GM23338 (cell line): ENCODE measurements around the gene TRAF3IP1. TPM values are rescaled to one million over a fixed set of nuclear protein-coding genes. Genes with fewer than 3 reads are reported as not detected.

Experiments used
- ATAC-seq: fragments of 200-7000 bp; cut with Tn5 transposase; 3 replicates; pipeline ENCODE4 v1.9.1; 2020
- DNase-seq: peaks from one replicate; pipeline ENCODE4 v3.0.0-alpha.2; 2015; ENCODE audit warnings: low spot score
- H2AFZ ChIP-seq: fragments of 200-600 bp; sonication (generic); 2 replicates; pipeline ENCODE4 v1.8.0; 2016; ENCODE audit warnings: antibody characterized with exemption, mild to moderate bottlenecking, moderate library complexity
- H3F3A ChIP-seq: fragments of 200-600 bp; sonication (generic); replicated peaks from 2 replicates; pipeline ENCODE4 v1.8.0; 2017; ENCODE audit warnings: antibody characterized with exemption, mixed run types, low read depth
- H3K27ac ChIP-seq: fragments of 200-600 bp; sonication (generic); 2 replicates; pipeline ENCODE4 v1.6.1; 2016; ENCODE audit warnings: low read depth
- H3K27me3 ChIP-seq: fragments of 200-600 bp; sonication (generic); 2 replicates; pipeline ENCODE4 v1.8.0; 2016; ENCODE audit warnings: mild to moderate bottlenecking, mixed run types, moderate library complexity; ENCODE audit not compliant: insufficient read depth
- H3K36me3 ChIP-seq: fragments of 200-600 bp; sonication (generic); 2 replicates; pipeline ENCODE4 v1.8.0; 2016; ENCODE audit warnings: mild to moderate bottlenecking; ENCODE audit not compliant: insufficient read depth
- H3K4me1 ChIP-seq: fragments of 200-600 bp; sonication (generic); 2 replicates; pipeline ENCODE4 v1.8.0; 2016; ENCODE audit warnings: mild to moderate bottlenecking, moderate library complexity; ENCODE audit not compliant: insufficient read depth
- H3K4me2 ChIP-seq: fragments of 200-600 bp; sonication (generic); 2 replicates; pipeline ENCODE4 v1.7.1; 2017; ENCODE audit warnings: mixed run types
- H3K4me3 ChIP-seq: fragments of 200-600 bp; sonication (generic); 2 replicates; pipeline ENCODE4 v1.6.1; 2016; ENCODE audit warnings: mixed run types
- H3K79me2 ChIP-seq: fragments of 200-600 bp; sonication (generic); replicated peaks from 2 replicates; pipeline ENCODE4 v1.8.0; 2017; ENCODE audit warnings: mild to moderate bottlenecking; ENCODE audit not compliant: insufficient read depth
- H3K9me2 ChIP-seq: fragments of 200-600 bp; sonication (generic); 2 replicates; pipeline ENCODE4 v1.8.0; 2017; ENCODE audit not compliant: insufficient read depth
- H4K20me1 ChIP-seq: fragments of 200-600 bp; sonication (generic); replicated peaks from 2 replicates; pipeline ENCODE4 v1.8.0; 2017; ENCODE audit warnings: mild to moderate bottlenecking; ENCODE audit not compliant: insufficient read depth
- H3K27ac Mint-ChIP-seq: 2 replicates; pipeline ENCODE4 v1.8.0; 2020; ENCODE audit warnings: inconsistent platforms, mild to moderate bottlenecking, moderate library complexity, mixed read lengths
- H3K27me3 Mint-ChIP-seq: 3 replicates; pipeline ENCODE4 v1.8.0; 2022; ENCODE audit warnings: low read depth, mild to moderate bottlenecking, moderate library complexity, mixed read lengths, inconsistent platforms; ENCODE audit not compliant: insufficient read depth, poor library complexity
- H3K36me3 Mint-ChIP-seq: 3 replicates; pipeline ENCODE4 v1.8.0; 2021; ENCODE audit warnings: low read depth, mild to moderate bottlenecking, inconsistent platforms, moderate library complexity, mixed read lengths
- H3K4me1 Mint-ChIP-seq: 3 replicates; pipeline ENCODE4 v1.8.0; 2020; ENCODE audit warnings: mild to moderate bottlenecking, inconsistent platforms, mixed read lengths
- H3K4me3 Mint-ChIP-seq: 3 replicates; pipeline ENCODE4 v1.8.0; 2021; ENCODE audit warnings: moderate library complexity, mild to moderate bottlenecking, inconsistent platforms, mixed read lengths
- H3K9me3 Mint-ChIP-seq: 3 replicates; pipeline ENCODE4 v1.8.0; 2020; ENCODE audit warnings: moderate library complexity, mild to moderate bottlenecking, inconsistent platforms, mixed read lengths
- CREB1 ChIP-seq: fragments of 250-450 bp; sonication (Bioruptor Pico); IDR thresholded peaks from 2 replicates; pipeline ENCODE4 v1.5.0; 2020; ENCODE audit warnings: low read depth, mild to moderate bottlenecking, moderate library complexity
- EZH2 ChIP-seq: fragments of 200-600 bp; sonication (generic); IDR thresholded peaks from one replicate; pipeline ENCODE4 v1.8.0; 2017; ENCODE audit warnings: antibody characterized with exemption, mild to moderate bottlenecking, low read depth; ENCODE audit not compliant: unreplicated experiment
- EZH2phosphoT487 ChIP-seq: fragments of 200-600 bp; sonication (generic); IDR thresholded peaks from one replicate; pipeline ENCODE4 v1.8.1; 2018; ENCODE audit warnings: antibody characterized with exemption; ENCODE audit not compliant: unreplicated experiment
- JUNB ChIP-seq: IDR thresholded peaks from one replicate; pipeline ENCODE4 v1.6.1; 2016; ENCODE audit warnings: antibody characterized with exemption; ENCODE audit not compliant: unreplicated experiment
- NANOG ChIP-seq: IDR thresholded peaks from 2 replicates; pipeline ENCODE4 v1.6.1; 2016; ENCODE audit warnings: antibody characterized with exemption, borderline replicate concordance
- POLR2AphosphoS5 ChIP-seq: IDR thresholded peaks from 2 replicates; pipeline ENCODE4 v1.6.1; 2016; ENCODE audit warnings: antibody characterized with exemption, low read depth
- REST ChIP-seq: IDR thresholded peaks from one replicate; pipeline ENCODE4 v1.6.1; 2018; ENCODE audit warnings: antibody characterized with exemption; ENCODE audit not compliant: unreplicated experiment
- STAT1 ChIP-seq: IDR thresholded peaks from one replicate; pipeline ENCODE4 v1.6.1; 2016; ENCODE audit warnings: antibody characterized with exemption; ENCODE audit not compliant: unreplicated experiment
- ZNF114 ChIP-seq: fragments of 250-450 bp; sonication (Bioruptor Pico); IDR thresholded peaks from 2 replicates; pipeline ENCODE4 v1.5.0; 2020; ENCODE audit warnings: mild to moderate bottlenecking, moderate library complexity
- ZNF331 ChIP-seq: fragments of 250-450 bp; sonication (Bioruptor Pico); IDR thresholded peaks from 2 replicates; pipeline ENCODE4 v1.5.0; 2020; ENCODE audit warnings: low read depth, mild to moderate bottlenecking, moderate library complexity
- polyA plus RNA-seq: library from polyadenylated mRNA; unstranded; fragments of >200 nt; fragmentation: Nextera tagmentation; extraction: Ambion mirVana; gene quantifications from 2 replicates; pipeline ENCODE4 v1.2.1, GENCODE V29; 2016
- total RNA-seq: library from RNA; depleted of rRNA; stranded (reverse); fragments of >200 nt; shearing (Covaris generic); gene quantifications from 2 replicates; pipeline ENCODE4 v1.2.3, GENCODE V29; 2014
- TF ChIP-seq, protein P1 (sequence below): fragments of 250-450 bp; sonication (Bioruptor Pico); IDR thresholded peaks from 2 replicates; pipeline ENCODE4 v1.5.0; 2020; ENCODE audit warnings: mild to moderate bottlenecking, moderate library complexity
- TF ChIP-seq, protein P2 (sequence below): IDR thresholded peaks from 2 replicates; pipeline ENCODE4 v1.6.1; 2016; ENCODE audit warnings: antibody characterized with exemption
- TF ChIP-seq, protein P3 (sequence below), 2 experiments: fragments of 200-600 bp in 1 of 2; sonication (generic) in 1 of 2; conservative IDR thresholded peaks; 2 replicates each; pipeline versions ENCODE4 v1.5.1 to v1.6.1; 2016 to 2017; ENCODE audit warnings: antibody characterized with exemption in 2 of 2, low read depth in 2 of 2, mild to moderate bottlenecking in 2 of 2, moderate library complexity in 1 of 2

The TRAF3IP1 gene
- total and polyA plus RNA-seq, 2 experiments from 2014 or later, result 12.5 to 20.7 TPM

GRCh38 chr2:238399094-238399493 is 78.8 kb downstream of the TRAF3IP1 start:
- Mint-ChIP-seq H3K4me3 (no peak overlapping the region), H3K27me3 (peaks cover 2% of the 10 kb centered on the region), H3K27ac (no peak overlapping the region), H3K36me3 (no peaks in the 10 kb centered on the region), H3K9me3 (no peaks in the 10 kb centered on the region), H3K4me1 (peaks cover 8% of the 10 kb centered on the region)
- H3F3A ChIP-seq, result no peaks in the 10 kb centered on the region
- TF ChIP-seq, protein P1, sequence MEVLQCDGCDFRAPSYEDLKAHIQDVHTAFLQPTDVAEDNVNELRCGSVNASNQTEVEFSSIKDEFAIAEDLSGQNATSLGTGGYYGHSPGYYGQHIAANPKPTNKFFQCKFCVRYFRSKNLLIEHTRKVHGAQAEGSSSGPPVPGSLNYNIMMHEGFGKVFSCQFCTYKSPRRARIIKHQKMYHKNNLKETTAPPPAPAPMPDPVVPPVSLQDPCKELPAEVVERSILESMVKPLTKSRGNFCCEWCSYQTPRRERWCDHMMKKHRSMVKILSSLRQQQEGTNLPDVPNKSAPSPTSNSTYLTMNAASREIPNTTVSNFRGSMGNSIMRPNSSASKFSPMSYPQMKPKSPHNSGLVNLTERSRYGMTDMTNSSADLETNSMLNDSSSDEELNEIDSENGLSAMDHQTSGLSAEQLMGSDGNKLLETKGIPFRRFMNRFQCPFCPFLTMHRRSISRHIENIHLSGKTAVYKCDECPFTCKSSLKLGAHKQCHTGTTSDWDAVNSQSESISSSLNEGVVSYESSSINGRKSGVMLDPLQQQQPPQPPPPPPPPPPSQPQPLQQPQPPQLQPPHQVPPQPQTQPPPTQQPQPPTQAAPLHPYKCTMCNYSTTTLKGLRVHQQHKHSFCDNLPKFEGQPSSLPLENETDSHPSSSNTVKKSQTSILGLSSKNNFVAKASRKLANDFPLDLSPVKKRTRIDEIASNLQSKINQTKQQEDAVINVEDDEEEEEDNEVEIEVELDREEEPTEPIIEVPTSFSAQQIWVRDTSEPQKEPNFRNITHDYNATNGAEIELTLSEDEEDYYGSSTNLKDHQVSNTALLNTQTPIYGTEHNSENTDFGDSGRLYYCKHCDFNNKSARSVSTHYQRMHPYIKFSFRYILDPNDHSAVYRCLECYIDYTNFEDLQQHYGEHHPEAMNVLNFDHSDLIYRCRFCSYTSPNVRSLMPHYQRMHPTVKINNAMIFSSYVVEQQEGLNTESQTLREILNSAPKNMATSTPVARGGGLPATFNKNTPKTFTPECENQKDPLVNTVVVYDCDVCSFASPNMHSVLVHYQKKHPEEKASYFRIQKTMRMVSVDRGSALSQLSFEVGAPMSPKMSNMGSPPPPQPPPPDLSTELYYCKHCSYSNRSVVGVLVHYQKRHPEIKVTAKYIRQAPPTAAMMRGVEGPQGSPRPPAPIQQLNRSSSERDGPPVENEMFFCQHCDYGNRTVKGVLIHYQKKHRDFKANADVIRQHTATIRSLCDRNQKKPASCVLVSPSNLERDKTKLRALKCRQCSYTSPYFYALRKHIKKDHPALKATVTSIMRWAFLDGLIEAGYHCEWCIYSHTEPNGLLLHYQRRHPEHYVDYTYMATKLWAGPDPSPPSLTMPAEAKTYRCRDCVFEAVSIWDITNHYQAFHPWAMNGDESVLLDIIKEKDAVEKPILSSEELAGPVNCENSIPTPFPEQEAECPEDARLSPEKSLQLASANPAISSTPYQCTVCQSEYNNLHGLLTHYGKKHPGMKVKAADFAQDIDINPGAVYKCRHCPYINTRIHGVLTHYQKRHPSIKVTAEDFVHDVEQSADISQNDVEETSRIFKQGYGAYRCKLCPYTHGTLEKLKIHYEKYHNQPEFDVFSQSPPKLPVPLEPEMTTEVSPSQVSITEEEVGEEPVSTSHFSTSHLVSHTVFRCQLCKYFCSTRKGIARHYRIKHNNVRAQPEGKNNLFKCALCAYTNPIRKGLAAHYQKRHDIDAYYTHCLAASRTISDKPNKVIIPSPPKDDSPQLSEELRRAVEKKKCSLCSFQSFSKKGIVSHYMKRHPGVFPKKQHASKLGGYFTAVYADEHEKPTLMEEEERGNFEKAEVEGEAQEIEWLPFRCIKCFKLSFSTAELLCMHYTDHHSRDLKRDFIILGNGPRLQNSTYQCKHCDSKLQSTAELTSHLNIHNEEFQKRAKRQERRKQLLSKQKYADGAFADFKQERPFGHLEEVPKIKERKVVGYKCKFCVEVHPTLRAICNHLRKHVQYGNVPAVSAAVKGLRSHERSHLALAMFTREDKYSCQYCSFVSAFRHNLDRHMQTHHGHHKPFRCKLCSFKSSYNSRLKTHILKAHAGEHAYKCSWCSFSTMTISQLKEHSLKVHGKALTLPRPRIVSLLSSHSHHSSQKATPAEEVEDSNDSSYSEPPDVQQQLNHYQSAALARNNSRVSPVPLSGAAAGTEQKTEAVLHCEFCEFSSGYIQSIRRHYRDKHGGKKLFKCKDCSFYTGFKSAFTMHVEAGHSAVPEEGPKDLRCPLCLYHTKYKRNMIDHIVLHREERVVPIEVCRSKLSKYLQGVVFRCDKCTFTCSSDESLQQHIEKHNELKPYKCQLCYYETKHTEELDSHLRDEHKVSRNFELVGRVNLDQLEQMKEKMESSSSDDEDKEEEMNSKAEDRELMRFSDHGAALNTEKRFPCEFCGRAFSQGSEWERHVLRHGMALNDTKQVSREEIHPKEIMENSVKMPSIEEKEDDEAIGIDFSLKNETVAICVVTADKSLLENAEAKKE, result no peak
- TF ChIP-seq ZNF114 (CRISPR knock-in tag) (no peak), EZH2phosphoT487 (no peak), REST (no peak), STAT1 (no peak), EZH2 (no peak), ZNF331 (CRISPR knock-in tag) (no peak), JUNB (no peak), POLR2AphosphoS5 (no peak), CREB1 (no peak), NANOG (no peak)
- TF ChIP-seq, protein P2, sequence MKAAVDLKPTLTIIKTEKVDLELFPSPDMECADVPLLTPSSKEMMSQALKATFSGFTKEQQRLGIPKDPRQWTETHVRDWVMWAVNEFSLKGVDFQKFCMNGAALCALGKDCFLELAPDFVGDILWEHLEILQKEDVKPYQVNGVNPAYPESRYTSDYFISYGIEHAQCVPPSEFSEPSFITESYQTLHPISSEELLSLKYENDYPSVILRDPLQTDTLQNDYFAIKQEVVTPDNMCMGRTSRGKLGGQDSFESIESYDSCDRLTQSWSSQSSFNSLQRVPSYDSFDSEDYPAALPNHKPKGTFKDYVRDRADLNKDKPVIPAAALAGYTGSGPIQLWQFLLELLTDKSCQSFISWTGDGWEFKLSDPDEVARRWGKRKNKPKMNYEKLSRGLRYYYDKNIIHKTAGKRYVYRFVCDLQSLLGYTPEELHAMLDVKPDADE, result no peak
- TF ChIP-seq, protein P3, sequence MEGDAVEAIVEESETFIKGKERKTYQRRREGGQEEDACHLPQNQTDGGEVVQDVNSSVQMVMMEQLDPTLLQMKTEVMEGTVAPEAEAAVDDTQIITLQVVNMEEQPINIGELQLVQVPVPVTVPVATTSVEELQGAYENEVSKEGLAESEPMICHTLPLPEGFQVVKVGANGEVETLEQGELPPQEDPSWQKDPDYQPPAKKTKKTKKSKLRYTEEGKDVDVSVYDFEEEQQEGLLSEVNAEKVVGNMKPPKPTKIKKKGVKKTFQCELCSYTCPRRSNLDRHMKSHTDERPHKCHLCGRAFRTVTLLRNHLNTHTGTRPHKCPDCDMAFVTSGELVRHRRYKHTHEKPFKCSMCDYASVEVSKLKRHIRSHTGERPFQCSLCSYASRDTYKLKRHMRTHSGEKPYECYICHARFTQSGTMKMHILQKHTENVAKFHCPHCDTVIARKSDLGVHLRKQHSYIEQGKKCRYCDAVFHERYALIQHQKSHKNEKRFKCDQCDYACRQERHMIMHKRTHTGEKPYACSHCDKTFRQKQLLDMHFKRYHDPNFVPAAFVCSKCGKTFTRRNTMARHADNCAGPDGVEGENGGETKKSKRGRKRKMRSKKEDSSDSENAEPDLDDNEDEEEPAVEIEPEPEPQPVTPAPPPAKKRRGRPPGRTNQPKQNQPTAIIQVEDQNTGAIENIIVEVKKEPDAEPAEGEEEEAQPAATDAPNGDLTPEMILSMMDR (conservative IDR thresholded peaks at IDR 0.05; ENCODE audit: low read depth in 2 of 2), result no peak
- no peaks in the 10 kb centered on the region for H3K79me2 ChIP-seq
- no peak overlapping the region for H3K4me2 ChIP-seq
- no peak for ATAC-seq
- no peaks in the 10 kb centered on the region for H3K27me3 ChIP-seq
- no peak for DNase-seq
- no peaks in the 10 kb centered on the region for H3K9me2 ChIP-seq
- H4K20me1 ChIP-seq, result no peaks in the 10 kb centered on the region
- H3K4me1 ChIP-seq, result no peaks in the 10 kb centered on the region
- no peak overlapping the region for H3K4me3 ChIP-seq
- H2AFZ ChIP-seq, result no peak overlapping the region
- no peak overlapping the region for H3K27ac ChIP-seq
- H3K36me3 ChIP-seq, result no peaks in the 10 kb centered on the region
